Skeletal muscle satellite cell (primary cell): ENCODE measurements around the gene SLC6A11.

Source experiments
- H3K27me3 ChIP-seq: 2 replicates; pipeline ENCODE4 v1.7.0; 2013; ENCODE audit warnings: low read length; ENCODE audit not compliant: control insufficient read depth, insufficient read depth
- H3K36me3 ChIP-seq: 2 replicates; pipeline ENCODE4 v1.7.0; 2013; ENCODE audit warnings: mild to moderate bottlenecking, control low read depth, low read length; ENCODE audit not compliant: insufficient read depth
- H3K4me1 ChIP-seq: 2 replicates; pipeline ENCODE4 v1.7.0; 2013; ENCODE audit warnings: low read length; ENCODE audit not compliant: control insufficient read depth, insufficient read depth
- H3K4me2 ChIP-seq: 2 replicates; pipeline ENCODE4 v1.7.0; 2013; ENCODE audit warnings: mild to moderate bottlenecking, low read length
- H3K4me3 ChIP-seq: 2 replicates; pipeline ENCODE4 v1.7.0; 2013; ENCODE audit warnings: low read length
- H3K9ac ChIP-seq: 2 replicates; pipeline ENCODE4 v1.7.0; 2013; ENCODE audit warnings: mild to moderate bottlenecking, low read depth, low read length, moderate library complexity
- H3K9me3 ChIP-seq: replicated peaks from 2 replicates; pipeline ENCODE4 v1.7.0; 2013; ENCODE audit warnings: mild to moderate bottlenecking, control low read depth, low read length

SLC6A11 gene

GRCh38 chr3:10892622-10893021, 76.6 kb downstream of the SLC6A11 start:
- H3K9ac ChIP-seq: no peak overlapping the region
- H3K4me2 ChIP-seq: no peak overlapping the region

GRCh38 chr3:10901296-10901945, 85.4 kb downstream of the SLC6A11 start:
- H3K4me1 ChIP-seq: no peaks in the 10 kb centered on the region
- no peaks in the 10 kb centered on the region for H3K27me3 ChIP-seq
- H3K4me2 ChIP-seq: no peak overlapping the region
- H3K36me3 ChIP-seq: no peaks in the 10 kb centered on the region
- no peak overlapping the region for H3K9ac ChIP-seq
- no peaks in the 10 kb centered on the region for H3K9me3 ChIP-seq
- no peak overlapping the region for H3K4me3 ChIP-seq

More at GRCh38 chr3:10892622-10893021, 76.6 kb downstream of the SLC6A11 start:
- Histone ChIP-seq H3K4me1 (no peaks in the 10 kb centered on the region), H3K4me3 (no peak overlapping the region), H3K27me3 (no peaks in the 10 kb centered on the region), H3K36me3 (no peaks in the 10 kb centered on the region), H3K9me3 (no peaks in the 10 kb centered on the region)

- no peak overlapping the region for H3K9ac ChIP-seq
- H3K9me3 ChIP-seq: no peaks in the 10 kb centered on the region
- H3K27me3 ChIP-seq: no peaks in the 10 kb centered on the region
- no peak overlapping the region for H3K4me3 ChIP-seq
- H3K4me1 ChIP-seq: no peaks in the 10 kb centered on the region
- no peaks in the 10 kb centered on the region for H3K36me3 ChIP-seq
- H3K4me2 ChIP-seq: no peak overlapping the region
Observed at GRCh38 chr3:10907262-10907661, 91.2 kb downstream of the SLC6A11 start.

GRCh38 chr3:10910367-10910766, 94.3 kb downstream of the SLC6A11 start:
- Histone ChIP-seq H3K9me3 (no peaks in the 10 kb centered on the region), H3K4me1 (no peaks in the 10 kb centered on the region), H3K36me3 (no peaks in the 10 kb centered on the region), H3K27me3 (peaks cover 4% of the 10 kb centered on the region), H3K4me3 (no peak overlapping the region), H3K4me2 (no peak overlapping the region), H3K9ac (no peak overlapping the region)

- H3K36me3 ChIP-seq: no peaks in the 10 kb centered on the region
- no peak overlapping the region for H3K9ac ChIP-seq
- H3K4me2 ChIP-seq: no peak overlapping the region
- H3K4me1 ChIP-seq: no peaks in the 10 kb centered on the region
- H3K27me3 ChIP-seq: peaks cover 4% of the 10 kb centered on the region
- H3K9me3 ChIP-seq: no peaks in the 10 kb centered on the region
- no peak overlapping the region for H3K4me3 ChIP-seq
Observed at GRCh38 chr3:10911350-10912002, 95.4 kb downstream of the SLC6A11 start.

- peaks cover 7% of the 10 kb centered on the region for H3K27me3 ChIP-seq
- no peaks in the 10 kb centered on the region for H3K4me1 ChIP-seq
- no peak overlapping the region for H3K4me2 ChIP-seq
- H3K9me3 ChIP-seq: no peaks in the 10 kb centered on the region
- no peaks in the 10 kb centered on the region for H3K36me3 ChIP-seq
- no peak overlapping the region for H3K9ac ChIP-seq
- H3K4me3 ChIP-seq: no peak overlapping the region
Observed at GRCh38 chr3:10912786-10913185, 96.8 kb downstream of the SLC6A11 start.

- Histone ChIP-seq H3K4me2 (no peak overlapping the region), H3K36me3 (no peaks in the 10 kb centered on the region), H3K9me3 (no peaks in the 10 kb centered on the region), H3K27me3 (peaks cover 12% of the 10 kb centered on the region), H3K4me3 (no peak overlapping the region), H3K4me1 (no peaks in the 10 kb centered on the region), H3K9ac (no peak overlapping the region)
Observed at GRCh38 chr3:10915376-10915775, 99.3 kb downstream of the SLC6A11 start.

- no peaks in the 10 kb centered on the region for H3K9me3 ChIP-seq
- no peaks in the 10 kb centered on the region for H3K36me3 ChIP-seq
- H3K27me3 ChIP-seq: peaks cover 20% of the 10 kb centered on the region
- no peaks in the 10 kb centered on the region for H3K4me1 ChIP-seq
- no peak overlapping the region for H3K4me3 ChIP-seq
- H3K9ac ChIP-seq: no peak overlapping the region
- no peak overlapping the region for H3K4me2 ChIP-seq
Observed at GRCh38 chr3:10917176-10917575, 101.1 kb downstream of the SLC6A11 start.

- Histone ChIP-seq H3K27me3 (peaks cover 20% of the 10 kb centered on the region), H3K36me3 (no peaks in the 10 kb centered on the region)
Observed at GRCh38 chr3:10918011-10918410, 102.0 kb downstream of the SLC6A11 start.

GRCh38 chr3:10919636-10920035, 103.6 kb downstream of the SLC6A11 start:
- Histone ChIP-seq H3K4me1 (no peaks in the 10 kb centered on the region), H3K4me3 (no peak overlapping the region), H3K4me2 (no peak overlapping the region), H3K9me3 (no peaks in the 10 kb centered on the region), H3K27me3 (peaks cover 23% of the 10 kb centered on the region), H3K9ac (no peak overlapping the region), H3K36me3 (no peaks in the 10 kb centered on the region)

More at GRCh38 chr3:10918011-10918410, 102.0 kb downstream of the SLC6A11 start:
- Histone ChIP-seq H3K9ac (no peak overlapping the region), H3K4me1 (no peaks in the 10 kb centered on the region), H3K4me2 (no peak overlapping the region), H3K4me3 (no peak overlapping the region), H3K9me3 (no peaks in the 10 kb centered on the region)

GRCh38 chr3:10925436-10926255, 109.6 kb downstream of the SLC6A11 start:
- H3K4me3 ChIP-seq: no peak overlapping the region
- peaks cover 5% of the 10 kb centered on the region for H3K4me1 ChIP-seq
- no peak overlapping the region for H3K9ac ChIP-seq

More at GRCh38 chr3:10925436-10926255, 109.6 kb downstream of the SLC6A11 start:
- peaks cover 29% of the 10 kb centered on the region for H3K27me3 ChIP-seq
- H3K4me2 ChIP-seq: no peak overlapping the region
- no peaks in the 10 kb centered on the region for H3K9me3 ChIP-seq
- no peaks in the 10 kb centered on the region for H3K36me3 ChIP-seq
